Neural cell (in vitro differentiated cells): ENCODE data around the gene SH2D3A. TPM values are rescaled to one million over a fixed set of nuclear protein-coding genes. Genes with fewer than 3 reads are reported as not detected.

Experiments
- H2AFZ ChIP-seq: fragments of 200-600, 300-800 bp; sonication (generic), shearing (Covaris generic); 2 replicates; pipeline ENCODE4 v1.6.0; 2014; ENCODE audit warnings: low read depth, mild to moderate bottlenecking, antibody characterized with exemption, low read length, moderate library complexity
- H3F3A ChIP-seq: fragments of 200-600 bp; shearing (Covaris generic); 2 replicates; pipeline ENCODE4 v1.6.1; 2016; ENCODE audit warnings: mild to moderate bottlenecking, moderate library complexity, mixed read lengths, antibody characterized with exemption, low read length; ENCODE audit not compliant: insufficient read depth, poor library complexity, severe bottlenecking
- H3K27ac ChIP-seq: fragments of 200-600, 300-800 bp; sonication (generic), shearing (Covaris generic); 2 replicates; pipeline ENCODE4 v1.5.1; 2014; ENCODE audit warnings: mild to moderate bottlenecking, low read length, moderate library complexity
- H3K27me3 ChIP-seq: fragments of 300-800, 200-600 bp; sonication (generic), shearing (Covaris generic); 2 replicates; pipeline ENCODE4 v1.6.0; 2014; ENCODE audit warnings: mild to moderate bottlenecking, low read depth, low read length, moderate library complexity; ENCODE audit not compliant: insufficient read depth
- H3K36me3 ChIP-seq: fragments of 300-800, 200-600 bp; sonication (generic), shearing (Covaris generic); 2 replicates; pipeline ENCODE4 v1.5.1; 2014; ENCODE audit warnings: mild to moderate bottlenecking, antibody characterized with exemption, low read length, moderate library complexity; ENCODE audit not compliant: insufficient read depth
- H3K4me2 ChIP-seq: fragments of 300-800, 200-600 bp; sonication (generic), shearing (Covaris generic); 2 replicates; pipeline ENCODE4 v1.6.0; 2014; ENCODE audit warnings: mild to moderate bottlenecking, low read length
- H3K4me3 ChIP-seq: fragments of 300-800, 200-600 bp; sonication (generic), shearing (Covaris generic); 2 replicates; pipeline ENCODE4 v1.5.1; 2014; ENCODE audit warnings: mild to moderate bottlenecking, low read length, moderate library complexity
- H3K79me2 ChIP-seq: fragments of 200-600 bp; shearing (Covaris generic); replicated peaks from 2 replicates; pipeline ENCODE4 v1.6.0; 2014; ENCODE audit warnings: mild to moderate bottlenecking, low read length, moderate library complexity; ENCODE audit not compliant: insufficient read depth
- H3K9ac ChIP-seq: fragments of 300-800, 200-600 bp; sonication (generic), shearing (Covaris generic); 2 replicates; pipeline ENCODE4 v1.6.1; 2016; ENCODE audit warnings: mild to moderate bottlenecking, low read length, mixed read lengths
- H3K9me2 ChIP-seq: fragments of 200-600 bp; shearing (Covaris generic); 2 replicates; pipeline ENCODE4 v1.6.1; 2016; ENCODE audit warnings: mild to moderate bottlenecking, low read length, mixed read lengths; ENCODE audit not compliant: insufficient read depth
- H3K9me3 ChIP-seq: fragments of 200-600, 300-800 bp; sonication (generic), shearing (Covaris generic); 2 replicates; pipeline ENCODE4 v1.6.1; 2016; ENCODE audit warnings: mild to moderate bottlenecking, mixed run types, low read length, moderate library complexity, mixed read lengths
- H4K20me1 ChIP-seq: fragments of 200-600 bp; shearing (Covaris generic); 2 replicates; pipeline ENCODE4 v1.6.1; 2016; ENCODE audit warnings: mild to moderate bottlenecking, mixed run types; ENCODE audit not compliant: insufficient read depth
- CTCF ChIP-seq: fragments of 450-650 bp; IDR thresholded peaks from 2 replicates; pipeline ENCODE4 v1.5.1; 2014; ENCODE audit warnings: antibody characterized with exemption, mild to moderate bottlenecking, moderate library complexity; ENCODE audit not compliant: poor library complexity, severe bottlenecking
- EP300 ChIP-seq: fragments of 450-650 bp; conservative IDR thresholded peaks from 2 replicates; pipeline ENCODE4 v1.6.1; 2014; ENCODE audit warnings: antibody characterized with exemption, mild to moderate bottlenecking, moderate library complexity; ENCODE audit not compliant: poor library complexity, severe bottlenecking
- EZH2 ChIP-seq: fragments of 200-600, 300-800 bp; shearing (Covaris generic), sonication (generic); IDR thresholded peaks from 2 replicates; pipeline ENCODE4 v1.6.1; 2014; ENCODE audit warnings: antibody characterized with exemption, low read length, borderline replicate concordance, mild to moderate bottlenecking; ENCODE audit not compliant: insufficient read depth, poor library complexity, severe bottlenecking
- MXI1 ChIP-seq: fragments of 450-650 bp; conservative IDR thresholded peaks from 2 replicates; pipeline ENCODE4 v1.6.1; 2014; ENCODE audit warnings: antibody characterized with exemption, mild to moderate bottlenecking; ENCODE audit not compliant: poor library complexity, severe bottlenecking
- POLR2AphosphoS5 ChIP-seq: IDR thresholded peaks from 2 replicates; pipeline ENCODE4 v1.6.1; 2012
- RAD21 ChIP-seq: fragments of 450-650 bp; conservative IDR thresholded peaks from 2 replicates; pipeline ENCODE4 v1.6.1; 2014; ENCODE audit warnings: antibody characterized with exemption, mild to moderate bottlenecking, moderate library complexity
- REST ChIP-seq: IDR thresholded peaks from 2 replicates; pipeline ENCODE4 v1.6.1; 2012; ENCODE audit warnings: borderline replicate concordance
- SMC3 ChIP-seq: fragments of 450-650 bp; conservative IDR thresholded peaks from 2 replicates; pipeline ENCODE4 v1.6.1; 2014; ENCODE audit warnings: antibody characterized with exemption, mild to moderate bottlenecking, moderate library complexity; ENCODE audit not compliant: poor library complexity
- TAF1 ChIP-seq: IDR thresholded peaks from 2 replicates; pipeline ENCODE4 v1.6.1; 2012; ENCODE audit warnings: low read depth
- polyA plus RNA-seq: library from polyadenylated mRNA; depleted of rRNA; stranded (reverse); fragments of >200 nt; gene quantifications from 2 replicates; pipeline ENCODE4 v1.2.3, GENCODE V29; 2014

Gene SH2D3A
- polyA plus RNA-seq, 1 donor from 2014 or later = 3.6 TPM

GRCh38 chr19:6797646-6798045, 30.4 kb upstream of the SH2D3A start:
- no peaks in the 10 kb centered on the region for H3K36me3 ChIP-seq
- TF ChIP-seq TAF1 (no peak), REST (no peak), EZH2 (no peak), RAD21 (no peak), EP300 (no peak), CTCF (no peak), POLR2AphosphoS5 (no peak), SMC3 (no peak), MXI1 (no peak)
- no peaks in the 10 kb centered on the region for H3K79me2 ChIP-seq
- peaks cover 4% of the 10 kb centered on the region for H3K9me3 ChIP-seq
- no peak overlapping the region for H3K4me2 ChIP-seq
- H3K4me3 ChIP-seq = no peak overlapping the region
- H3K27me3 ChIP-seq = no peaks in the 10 kb centered on the region
- no peaks in the 10 kb centered on the region for H4K20me1 ChIP-seq
- no peaks in the 10 kb centered on the region for H3F3A ChIP-seq
- no peaks in the 10 kb centered on the region for H3K9me2 ChIP-seq
- no peak overlapping the region for H3K27ac ChIP-seq
- H2AFZ ChIP-seq = no peak overlapping the region
- no peak overlapping the region for H3K9ac ChIP-seq

GRCh38 chr19:6796278-6796677, 29.0 kb upstream of the SH2D3A start:
- no peak overlapping the region for H3K27ac ChIP-seq
- TF ChIP-seq CTCF = no peak
- no peak for TF ChIP-seq RAD21
- no peak for TF ChIP-seq EP300
- TF ChIP-seq POLR2AphosphoS5 = no peak
- TF ChIP-seq EZH2 = no peak
- no peak for TF ChIP-seq TAF1
- no peak for TF ChIP-seq MXI1
- TF ChIP-seq REST = no peak
- TF ChIP-seq SMC3 = no peak
- H3K9me2 ChIP-seq = no peaks in the 10 kb centered on the region
- no peaks in the 10 kb centered on the region for H3F3A ChIP-seq
- no peaks in the 10 kb centered on the region for H4K20me1 ChIP-seq
- no peak overlapping the region for H3K4me2 ChIP-seq
- no peaks in the 10 kb centered on the region for H3K79me2 ChIP-seq
- H2AFZ ChIP-seq = no peak overlapping the region
- H3K9me3 ChIP-seq = peaks cover 4% of the 10 kb centered on the region
- H3K9ac ChIP-seq = no peak overlapping the region
- no peak overlapping the region for H3K4me3 ChIP-seq
- H3K36me3 ChIP-seq = no peaks in the 10 kb centered on the region
- no peaks in the 10 kb centered on the region for H3K27me3 ChIP-seq
